H1 (cell line): Measurements from ENCODE around the gene RFLNA. TPM values are rescaled to one million over a fixed set of nuclear protein-coding genes. Genes with fewer than 3 reads are reported as not detected.

Source experiments
- CEBPB ChIP-seq: IDR thresholded peaks from 2 replicates; pipeline ENCODE4 v1.6.1; 2012; ENCODE audit warnings: low read depth, low read length
- CHD7 ChIP-seq: fragments of 300-600 bp; sonication (generic); IDR thresholded peaks from 2 replicates; pipeline ENCODE4 v1.7.1; 2012; ENCODE audit warnings: low read length, moderate library complexity, mild to moderate bottlenecking, inconsistent platforms; ENCODE audit not compliant: insufficient replicate concordance
- POLR2AphosphoS5 ChIP-seq: IDR thresholded peaks from 2 replicates; pipeline ENCODE4 v1.6.1; 2011; ENCODE audit warnings: low read depth, low read length
- TAF1 ChIP-seq: IDR thresholded peaks from 2 replicates; pipeline ENCODE4 v1.6.1; 2011; ENCODE audit warnings: mild to moderate bottlenecking, low read depth, low read length
- polyA plus RNA-seq, 7 experiments: library from polyadenylated mRNA; depleted of rRNA in 3 of 7; stranded (reverse) in 5 of 7; unstranded in 2 of 7; fragments of >200 nt in 5 of 7; fragments of 200-250 nt in 2 of 7; gene quantifications; 1 replicate in 5 of 7; 2 replicates in 1 of 7; 4 replicates in 1 of 7; pipeline versions ENCODE4 v1.2.1 to v1.2.3, GENCODE V29; 2011 to 2013; ENCODE audit warnings: missing spikeins in 2 of 7, mixed read lengths in 2 of 7
- total RNA-seq: library from RNA; stranded (reverse); fragmentation: NEBNext Ultra II Directional; extraction: Animal tissue kit (Norgen Biotek cat#: 25700); gene quantifications from 2 replicates; pipeline ENCODE4 v1.2.1, GENCODE V29; 2021

RFLNA gene
- total and polyA plus RNA-seq, 2 of the 8 experiments (the other 6 are each of a cell fraction or from before 2014, with no cell fraction given) = 6.4 to 6.6 TPM

GRCh38 chr12:124338448-124338847 lies 43.6 kb downstream of the RFLNA start (continued):
- TF ChIP-seq TAF1 (no peak), CHD7 (no peak), POLR2AphosphoS5 (no peak), CEBPB (no peak)
